Cardiac fibroblast (primary cell): Measurements from ENCODE around the gene GPC2.

Experiments used
- DNase-seq, 2 donors: peaks; one replicate each; pipeline versions ENCODE4 v3.0.0 to v3.0.0-alpha.2; 2010; ENCODE audit warnings: low read depth in 2 of 2
- H3K4me3 ChIP-seq, 2 donors: replicated peaks in 1 of 2; 1 replicate in 1 of 2; 2 replicates in 1 of 2; pipeline ENCODE4 v1.5.1; 2011; ENCODE audit warnings: low read depth in 2 of 2, low read length in 2 of 2, mild to moderate bottlenecking in 2 of 2, moderate library complexity in 1 of 2
- CTCF ChIP-seq: IDR thresholded peaks from one replicate; pipeline ENCODE4 v1.5.1; 2011; ENCODE audit warnings: low read depth, mild to moderate bottlenecking, low read length, inconsistent platforms

GPC2 gene

GRCh38 chr7:100171840-100172239 lies 5.3 kb downstream of the GPC2 start:
- TF ChIP-seq CTCF: no peak
- DNase-seq: no peak
- no peak overlapping the region for H3K4me3 ChIP-seq

GRCh38 chr7:100171087-100171681 lies 6.0 kb downstream of the GPC2 start:
- H3K4me3 ChIP-seq: peak overlapping the region; percentile 21 to 27

GRCh38 chr7:100170101-100170897 lies 6.9 kb downstream of the GPC2 start:
- no peak for DNase-seq
- no peak overlapping the region for H3K4me3 ChIP-seq
- no peak for TF ChIP-seq CTCF

More at GRCh38 chr7:100171087-100171681, 6.0 kb downstream of the GPC2 start:
- TF ChIP-seq CTCF: no peak
- DNase-seq: no peak

DNA sequence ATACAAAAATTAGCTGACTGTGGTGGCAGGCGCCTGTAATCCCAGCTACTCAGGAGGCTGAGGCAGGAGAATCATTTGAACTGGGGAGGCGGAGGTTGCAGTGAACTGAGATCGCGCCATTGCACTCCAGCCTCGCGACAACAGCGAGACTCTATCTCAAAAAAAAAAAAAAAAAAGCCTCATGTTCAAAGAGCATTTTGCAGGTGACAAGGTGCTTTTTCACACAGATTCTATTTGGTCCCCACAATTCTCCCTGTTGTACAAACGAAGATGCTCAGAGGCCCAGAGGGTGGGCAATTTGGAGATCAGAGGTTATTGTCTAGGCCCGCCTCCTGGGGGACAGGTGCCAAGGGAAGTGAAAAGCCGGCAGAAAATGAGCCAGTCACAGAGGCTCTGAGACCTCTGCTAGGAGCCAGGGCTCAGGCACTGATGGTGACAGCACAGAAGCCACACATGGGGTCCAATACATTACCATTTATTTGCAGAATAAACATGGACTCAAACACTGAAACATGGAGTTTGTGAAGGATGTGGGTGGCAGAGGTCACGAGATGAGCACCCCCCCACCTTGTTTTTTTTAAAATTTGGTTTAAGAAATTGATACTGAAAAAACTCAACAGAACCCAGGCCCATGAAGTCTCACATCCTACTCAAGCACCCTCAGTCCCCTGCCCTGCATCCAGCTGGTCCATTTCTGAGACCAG lies 7.9 kb downstream of the GPC2 start:
- no peak for TF ChIP-seq CTCF
- no peak overlapping the region for H3K4me3 ChIP-seq
- DNase-seq: no peak

GRCh38 chr7:100167912-100168323 lies 9.3 kb downstream of the GPC2 start:
- DNase-seq: peak in 1 of 2 donors; percentile 24
- H3K4me3 ChIP-seq: peak overlapping the region; percentile 36 to 49
- TF ChIP-seq CTCF: no peak

GRCh38 chr7:100166970-100167911 lies 9.9 kb downstream of the GPC2 start:
- peak overlapping the region in 1 of 2 donors; percentile 49 for H3K4me3 ChIP-seq
- DNase-seq: no peak
- TF ChIP-seq CTCF: no peak
